ENCODE data around the gene PAPPA2. TPM values are rescaled to one million over a fixed set of nuclear protein-coding genes. Genes with fewer than 3 reads are reported as not detected.

The PAPPA2 gene
- total RNA-seq, 4 donors from 2014 or later: under 0.01 to 1.5 TPM; not detected in 2

- intact Hi-C loops (cut with DNase I): no loop called here
- TF ChIP-seq CTCF (IDR thresholded peaks at IDR 0.05) (no peak), POLR2A (IDR thresholded peaks at IDR 0.05) (no peak)
- no peak overlapping the region for H3K4me3 ChIP-seq
- H3K27me3 ChIP-seq: peaks cover 0 to 4% (median 0%) of the 10 kb centered on the region in 4 donors
- H3K4me1 ChIP-seq: no peaks in the 10 kb centered on the region
- H3K27ac ChIP-seq: no peak overlapping the region
- no peak for DNase-seq
- 36 to 38% methylated on average over 3 of the region's 3 CpGs for WGBS, 2 donors
- H3K9me3 ChIP-seq: no peaks in the 10 kb centered on the region
- no peaks in the 10 kb centered on the region for H3K36me3 ChIP-seq
Measured at GRCh38 chr1:176541663-176542062, 78.7 kb downstream of the PAPPA2 start.

GRCh38 chr1:176542352-176542751 lies 79.4 kb downstream of the PAPPA2 start:
- 38 to 47% methylated on average over 2 of the region's 2 CpGs for whole genome bisulfite sequencing, 2 donors
- Histone ChIP-seq H3K36me3 (no peaks in the 10 kb centered on the region), H3K9me3 (no peaks in the 10 kb centered on the region), H3K27me3 (peaks cover 0 to 4% (median 0%) of the 10 kb centered on the region in 4 donors), H3K4me3 (no peak overlapping the region), H3K27ac (no peak overlapping the region), H3K4me1 (no peaks in the 10 kb centered on the region)
- intact Hi-C loops (cut with DNase I): no loop called here
- no peak for TF ChIP-seq POLR2A (IDR thresholded peaks at IDR 0.05)
- no peak for TF ChIP-seq CTCF (IDR thresholded peaks at IDR 0.05)
- DNase-seq: no peak

GRCh38 chr1:176543360-176544129 lies 80.6 kb downstream of the PAPPA2 start:
- TF ChIP-seq CTCF (IDR thresholded peaks at IDR 0.05) (no peak), POLR2A (IDR thresholded peaks at IDR 0.05) (no peak)
- no peak overlapping the region for H3K4me3 ChIP-seq
- no peaks in the 10 kb centered on the region for H3K4me1 ChIP-seq
- peaks cover 0 to 4% (median 0%) of the 10 kb centered on the region in 4 donors for H3K27me3 ChIP-seq
- WGBS, 2 donors: 81 to 83% methylated on average over 2 of the region's 2 CpGs
- no peaks in the 10 kb centered on the region for H3K36me3 ChIP-seq
- no peaks in the 10 kb centered on the region for H3K9me3 ChIP-seq
- DNase-seq: no peak
- intact Hi-C loops (cut with DNase I): no loop called here
- H3K27ac ChIP-seq: no peak overlapping the region

DNA sequence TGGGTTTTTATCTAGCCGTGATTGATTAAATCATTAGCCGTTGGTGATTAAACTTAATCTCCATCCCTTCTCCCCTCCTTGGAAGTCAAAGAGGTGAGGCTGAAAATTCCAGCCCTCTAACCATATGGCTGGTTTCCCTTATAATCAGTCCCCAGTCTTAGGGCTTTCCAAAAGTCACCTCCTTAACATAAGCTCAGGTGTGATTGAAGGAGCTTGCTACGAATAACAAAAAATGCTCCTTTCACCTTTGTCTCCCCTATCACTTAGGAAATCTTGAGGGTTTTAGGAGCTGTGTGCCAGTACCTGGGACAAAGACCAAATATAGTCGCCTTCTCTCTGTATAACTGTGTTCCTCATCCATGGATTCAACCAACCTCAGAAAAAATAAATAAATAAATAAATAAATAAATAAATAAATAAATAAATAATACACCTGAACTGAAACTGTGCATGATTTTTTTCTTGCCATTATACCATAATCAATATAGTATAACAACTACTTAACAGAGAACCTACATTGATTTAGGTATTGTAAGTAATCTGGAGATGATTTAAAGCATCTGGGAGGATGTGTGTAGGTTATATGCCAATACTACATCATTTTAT lies 82.2 kb downstream of the PAPPA2 start:
- no peak overlapping the region for H3K27ac ChIP-seq
- WGBS, 2 donors: 79 to 90% methylated on average over 4 of the region's 4 CpGs
- H3K36me3 ChIP-seq: no peaks in the 10 kb centered on the region
- H3K27me3 ChIP-seq: peaks cover 0 to 4% (median 0%) of the 10 kb centered on the region in 4 donors
- TF ChIP-seq CTCF (IDR thresholded peaks at IDR 0.05) (no peak), POLR2A (IDR thresholded peaks at IDR 0.05) (no peak)
- no peaks in the 10 kb centered on the region for H3K9me3 ChIP-seq
- no peak overlapping the region for H3K4me3 ChIP-seq
- intact Hi-C loops (cut with DNase I): no loop called here
- no peak for DNase-seq
- no peaks in the 10 kb centered on the region for H3K4me1 ChIP-seq

- no peak for TF ChIP-seq POLR2A (IDR thresholded peaks at IDR 0.05)
- TF ChIP-seq CTCF (IDR thresholded peaks at IDR 0.05): no peak
- Histone ChIP-seq H3K4me3 (no peak overlapping the region), H3K27me3 (peaks cover 0 to 8% (median 0%) of the 10 kb centered on the region in 4 donors), H3K27ac (no peak overlapping the region), H3K4me1 (no peaks in the 10 kb centered on the region), H3K36me3 (no peaks in the 10 kb centered on the region), H3K9me3 (no peaks in the 10 kb centered on the region)
- DNase-seq: no peak
- 64 to 69% methylated on average over 1 of the region's 1 CpG for WGBS, 2 donors
- intact Hi-C loops (cut with DNase I): no loop called here
Measured at GRCh38 chr1:176546825-176547224, 83.8 kb downstream of the PAPPA2 start.
